ENCODE data around the gene SNAPC4. TPM values are rescaled to one million over a fixed set of nuclear protein-coding genes. Genes with fewer than 3 reads are reported as not detected.

The SNAPC4 gene
- total and polyA plus RNA-seq, 8 donors, result 5.8 to 14.2 (median 11.3) TPM

DNA sequence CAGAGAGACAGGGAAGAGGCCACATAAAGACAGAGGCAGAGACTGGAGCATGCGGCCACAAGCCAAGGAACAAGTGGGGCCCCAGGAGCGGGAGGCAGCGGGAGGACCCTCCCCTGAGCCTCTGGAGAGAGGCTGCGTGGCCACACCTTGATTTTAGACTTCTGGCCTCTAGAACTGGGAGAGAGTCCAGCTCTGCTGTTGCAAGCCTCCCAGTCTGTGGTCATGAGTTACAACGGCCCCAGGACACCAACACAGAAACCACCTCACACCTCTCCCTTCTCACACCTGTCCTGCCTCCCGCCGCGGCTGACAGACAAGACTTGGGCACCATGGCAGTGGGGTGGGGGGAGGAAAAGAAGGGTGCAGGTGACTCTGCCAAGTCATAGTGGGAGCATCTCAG is 37.5 kb upstream of the SNAPC4 start:
- Histone ChIP-seq H3K36me3 (peaks cover 0 to 46% of the 10 kb centered on the region in 2 donors), H3K4me3 (peak overlapping the region; percentile 91 to 92), H3K9me3 (no peaks in the 10 kb centered on the region), H3K27me3 (peaks cover 0 to 11% of the 10 kb centered on the region in 2 donors), H3K4me1 (peaks cover 13 to 41% of the 10 kb centered on the region in 2 donors), H3K27ac (no peak overlapping the region)
- TF ChIP-seq, protein P1, sequence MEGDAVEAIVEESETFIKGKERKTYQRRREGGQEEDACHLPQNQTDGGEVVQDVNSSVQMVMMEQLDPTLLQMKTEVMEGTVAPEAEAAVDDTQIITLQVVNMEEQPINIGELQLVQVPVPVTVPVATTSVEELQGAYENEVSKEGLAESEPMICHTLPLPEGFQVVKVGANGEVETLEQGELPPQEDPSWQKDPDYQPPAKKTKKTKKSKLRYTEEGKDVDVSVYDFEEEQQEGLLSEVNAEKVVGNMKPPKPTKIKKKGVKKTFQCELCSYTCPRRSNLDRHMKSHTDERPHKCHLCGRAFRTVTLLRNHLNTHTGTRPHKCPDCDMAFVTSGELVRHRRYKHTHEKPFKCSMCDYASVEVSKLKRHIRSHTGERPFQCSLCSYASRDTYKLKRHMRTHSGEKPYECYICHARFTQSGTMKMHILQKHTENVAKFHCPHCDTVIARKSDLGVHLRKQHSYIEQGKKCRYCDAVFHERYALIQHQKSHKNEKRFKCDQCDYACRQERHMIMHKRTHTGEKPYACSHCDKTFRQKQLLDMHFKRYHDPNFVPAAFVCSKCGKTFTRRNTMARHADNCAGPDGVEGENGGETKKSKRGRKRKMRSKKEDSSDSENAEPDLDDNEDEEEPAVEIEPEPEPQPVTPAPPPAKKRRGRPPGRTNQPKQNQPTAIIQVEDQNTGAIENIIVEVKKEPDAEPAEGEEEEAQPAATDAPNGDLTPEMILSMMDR (IDR thresholded peaks at IDR 0.05), result no peak
- intact Hi-C loops (cut with DNase I), result no loop called here
- DNase-seq (no peak), ATAC-seq (peak; percentile 4)

DNA sequence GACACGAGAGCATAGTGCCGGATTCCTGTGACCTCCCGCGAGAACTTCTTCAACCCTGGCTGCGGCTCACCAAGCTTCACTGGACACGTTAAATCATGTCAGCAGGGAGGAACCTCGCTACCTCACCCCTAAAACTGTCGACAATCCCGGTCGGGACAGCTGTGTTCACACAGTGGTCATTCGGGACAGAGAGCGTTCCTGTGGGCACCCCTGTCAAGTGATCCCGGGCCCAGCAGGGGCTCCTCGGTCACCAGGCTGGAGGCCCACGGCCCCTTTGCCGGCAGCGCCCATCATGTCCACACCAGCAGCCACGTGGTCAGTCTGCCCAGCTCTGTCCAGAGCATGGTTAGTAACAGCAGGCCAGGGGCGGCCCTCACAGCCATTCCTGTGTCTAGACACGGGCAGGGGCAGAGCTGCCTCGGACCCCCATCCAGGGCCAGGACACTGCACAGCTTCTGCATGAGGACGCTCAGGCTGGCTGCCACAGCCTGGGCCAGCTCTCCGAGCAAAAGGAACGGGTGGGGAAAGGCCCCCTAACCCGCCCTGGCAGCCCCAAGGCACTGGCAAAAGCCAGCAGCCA is 36.2 kb upstream of the SNAPC4 start:
- intact Hi-C loops (cut with DNase I), result no loop called here
- Histone ChIP-seq H3K27ac (no peak overlapping the region), H3K4me3 (no peak overlapping the region), H3K4me1 (peaks cover 13 to 41% of the 10 kb centered on the region in 2 donors), H3K9me3 (no peaks in the 10 kb centered on the region), H3K27me3 (peaks cover 0 to 11% of the 10 kb centered on the region in 2 donors), H3K36me3 (peaks cover 0 to 40% of the 10 kb centered on the region in 2 donors)
- peak in 1 of 4 donors; percentile 70 for DNase-seq
- TF ChIP-seq, protein P1 (IDR thresholded peaks at IDR 0.05), result no peak
- ATAC-seq, result no peak

DNA sequence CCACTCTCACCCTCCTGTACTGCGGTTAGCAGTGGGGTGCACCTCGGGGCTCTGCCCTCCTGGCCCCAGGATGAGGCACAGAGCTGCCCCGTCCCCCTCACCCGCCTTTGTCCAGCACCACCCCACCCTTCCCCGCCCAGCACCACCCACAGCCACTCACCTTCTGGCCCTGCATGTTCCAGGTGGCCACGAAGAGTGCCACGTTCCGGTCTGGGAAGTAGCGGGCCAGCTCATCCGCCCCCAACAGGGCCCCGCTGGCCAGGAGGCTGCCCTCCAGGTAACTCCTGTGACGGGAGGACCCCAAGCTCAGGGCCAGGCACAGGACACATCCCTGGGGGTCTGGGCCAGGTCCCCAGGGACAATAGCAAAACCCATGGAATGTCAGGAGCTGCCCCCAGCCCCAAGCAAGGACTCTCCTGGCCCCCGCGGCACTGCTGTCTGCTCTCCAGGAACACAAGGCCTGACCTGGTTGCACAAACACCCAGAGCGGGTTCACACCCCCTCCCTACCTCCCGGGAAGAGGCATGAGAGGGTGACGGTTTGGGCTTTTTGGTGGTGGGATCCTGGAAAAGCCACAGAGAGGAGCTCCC is 34.7 kb upstream of the SNAPC4 start:
- Histone ChIP-seq H3K9me3 (no peaks in the 10 kb centered on the region), H3K36me3 (peaks cover 0 to 42% of the 10 kb centered on the region in 2 donors), H3K4me1 (peaks cover 13 to 32% of the 10 kb centered on the region in 2 donors), H3K27ac (no peak overlapping the region), H3K4me3 (no peak overlapping the region), H3K27me3 (peaks cover 0 to 11% of the 10 kb centered on the region in 2 donors)
- TF ChIP-seq, protein P1 (IDR thresholded peaks at IDR 0.05), result no peak
- intact Hi-C loops (cut with DNase I), result no loop called here
- no peak for DNase-seq
- ATAC-seq, result no peak

DNA sequence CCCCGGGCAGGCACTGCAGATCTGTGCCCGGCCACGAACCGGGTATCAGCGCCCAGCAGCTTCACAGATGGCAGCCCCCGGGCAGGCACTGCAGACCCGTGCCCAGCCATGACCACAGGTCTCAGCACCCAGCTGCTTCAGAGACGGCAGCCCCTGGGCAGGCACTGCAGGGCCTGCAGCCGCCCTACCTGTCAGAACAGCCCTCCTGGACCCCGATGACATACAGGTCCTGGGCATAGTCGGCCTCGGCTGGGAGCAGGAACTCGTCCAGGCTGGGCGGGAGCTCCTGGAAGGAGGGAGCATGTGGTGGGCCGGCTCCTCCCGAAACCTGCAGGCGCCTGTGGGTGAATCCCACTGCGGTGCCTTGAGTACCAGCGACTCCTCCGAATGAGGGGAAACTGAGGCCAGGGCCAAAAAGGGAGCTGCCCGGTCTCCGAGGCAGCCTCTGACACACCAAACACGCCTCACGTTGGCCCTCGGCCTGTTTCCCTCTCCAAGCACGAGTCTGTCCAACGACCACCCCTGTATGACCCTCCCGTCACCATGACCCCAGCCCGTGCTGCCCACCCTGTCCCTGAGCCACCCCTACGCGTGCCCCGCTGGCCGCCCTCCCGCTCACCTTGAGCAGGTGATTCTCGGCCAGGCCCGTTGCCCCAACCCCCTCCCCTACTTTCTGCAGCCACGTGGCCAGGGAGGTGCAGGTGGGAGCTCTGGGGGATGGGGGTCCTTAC is 34.0 kb upstream of the SNAPC4 start:
- no peak for ATAC-seq
- Histone ChIP-seq H3K4me1 (peaks cover 13 to 28% of the 10 kb centered on the region in 2 donors), H3K36me3 (peaks cover 0 to 49% of the 10 kb centered on the region in 2 donors), H3K4me3 (no peak overlapping the region), H3K27ac (no peak overlapping the region), H3K27me3 (peaks cover 0 to 9% of the 10 kb centered on the region in 2 donors), H3K9me3 (no peaks in the 10 kb centered on the region)
- peak in 1 of 4 donors; percentile 67 for DNase-seq
- intact Hi-C loops (cut with DNase I), result no loop called here
- TF ChIP-seq, protein P1 (IDR thresholded peaks at IDR 0.05), result no peak

Measured in left lung (tissue), 10 donors.